Ramos (cell line): Measurements from ENCODE around the gene DONSON.

Experiments used
- in situ Hi-C: fragments of 300-500 bp; cut with MboI; formaldehyde crosslinking; loops from one replicate; pipeline ENCODE4 v1.14.3; 2022; ENCODE audit warnings: low sequenced_read_pairs; ENCODE audit not compliant: unreplicated experiment

The DONSON gene

DNA sequence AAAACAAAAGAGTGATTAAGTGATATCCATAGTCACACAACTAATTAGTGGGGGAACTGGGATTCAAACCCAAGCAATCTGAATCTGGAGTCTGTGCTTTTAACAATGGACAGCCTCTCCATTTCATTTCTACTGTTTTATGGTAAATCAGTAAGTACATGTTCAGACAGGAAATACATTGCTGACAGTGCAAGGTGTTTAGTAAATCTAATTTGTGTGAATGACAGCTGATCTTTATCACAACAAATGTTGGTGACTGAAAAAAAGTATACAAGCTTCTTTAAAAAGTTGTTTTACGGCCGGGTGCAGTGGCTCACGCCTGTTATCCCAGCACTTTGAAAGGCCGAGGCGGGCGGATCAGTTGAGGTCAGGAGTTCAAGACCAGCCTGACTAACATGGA lies 20.6 kb downstream of the DONSON start:
- in situ Hi-C loops, result no loop called here

DNA sequence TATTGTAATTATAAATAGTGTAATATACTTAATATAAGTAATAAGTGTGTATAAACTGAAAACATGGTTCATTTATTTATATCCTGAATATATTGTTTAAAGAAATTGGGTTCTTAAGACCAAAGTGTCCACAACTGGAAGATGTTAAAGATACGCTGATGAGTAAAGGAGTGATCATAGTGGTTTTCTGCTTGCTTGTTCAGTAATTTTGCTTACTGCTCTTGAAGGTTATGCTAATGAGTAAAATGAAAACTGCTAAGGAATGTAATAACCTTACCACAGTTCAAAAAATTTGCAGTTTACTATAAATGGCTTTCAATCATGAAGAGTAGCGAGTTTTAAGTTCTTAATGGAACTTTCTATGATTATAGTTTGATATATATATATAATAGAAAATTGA lies 22.0 kb downstream of the DONSON start:
- in situ Hi-C loops, result no loop called here

DNA sequence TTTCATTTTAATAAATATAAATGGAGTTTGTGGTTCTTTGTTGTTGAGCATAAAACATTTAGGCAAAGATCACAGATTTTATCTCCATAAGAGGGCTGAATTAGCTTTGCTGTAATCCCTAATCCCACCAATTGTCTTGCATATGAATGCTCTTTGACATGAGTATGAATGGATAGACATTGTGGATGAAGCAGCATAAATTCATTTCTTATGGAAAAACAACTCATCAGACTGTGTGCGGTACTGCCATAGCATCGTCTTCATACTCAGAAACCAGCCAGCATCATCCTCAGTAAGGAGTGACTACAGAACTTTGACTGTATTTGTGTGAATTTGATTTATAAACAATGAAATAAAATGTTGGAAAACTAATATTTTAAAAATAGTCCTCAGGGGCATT lies 26.1 kb downstream of the DONSON start:
- in situ Hi-C loops, result no loop called here

DNA sequence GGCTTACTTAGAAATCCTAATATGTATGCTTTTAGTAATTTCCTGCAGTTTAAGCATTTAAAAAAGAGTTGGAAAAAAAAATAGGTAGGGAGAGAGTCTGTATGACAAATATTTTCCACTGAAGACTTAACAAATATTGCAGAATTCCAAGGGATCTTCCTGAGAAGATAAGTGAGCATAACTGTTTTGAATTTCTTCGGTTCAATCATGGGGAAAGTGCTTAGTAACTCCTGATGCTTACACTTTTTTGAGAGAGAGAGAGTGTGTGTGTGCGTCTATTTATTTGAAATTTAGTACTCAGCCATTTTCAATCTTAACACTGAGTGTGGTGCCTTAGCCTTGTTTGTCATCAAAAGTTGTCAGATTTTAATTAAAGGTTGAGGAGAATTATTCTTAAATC lies 27.1 kb downstream of the DONSON start:
- in situ Hi-C loops, result no loop called here

- in situ Hi-C loops, result no loop called here
These were observed 27.5 kb downstream of the DONSON start for GRCh38 chr21:33560965-33561364.

GRCh38 chr21:33559813-33560212 lies 28.7 kb downstream of the DONSON start:
- in situ Hi-C loops, result no loop called here

- in situ Hi-C loops, result no loop called here
These were observed 29.6 kb downstream of the DONSON start for GRCh38 chr21:33558777-33559421.

GRCh38 chr21:33557447-33557846 lies 31.0 kb downstream of the DONSON start:
- in situ Hi-C loops, result no loop called here

DNA sequence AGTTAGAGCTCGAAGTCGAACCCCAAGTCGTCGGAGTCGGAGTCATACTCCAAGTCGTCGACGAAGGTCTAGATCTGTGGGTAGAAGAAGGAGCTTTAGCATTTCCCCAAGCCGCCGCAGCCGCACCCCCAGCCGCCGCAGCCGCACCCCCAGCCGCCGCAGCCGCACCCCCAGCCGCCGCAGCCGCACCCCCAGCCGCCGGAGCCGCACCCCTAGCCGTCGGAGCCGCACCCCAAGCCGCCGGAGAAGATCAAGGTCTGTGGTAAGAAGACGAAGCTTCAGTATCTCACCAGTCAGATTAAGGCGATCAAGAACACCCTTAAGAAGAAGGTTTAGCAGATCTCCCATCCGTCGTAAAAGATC lies 33.5 kb downstream of the DONSON start:
- in situ Hi-C loops, result no loop called here

- in situ Hi-C loops, result no loop called here
These were observed 34.1 kb downstream of the DONSON start for GRCh38 chr21:33554236-33554981.

DNA sequence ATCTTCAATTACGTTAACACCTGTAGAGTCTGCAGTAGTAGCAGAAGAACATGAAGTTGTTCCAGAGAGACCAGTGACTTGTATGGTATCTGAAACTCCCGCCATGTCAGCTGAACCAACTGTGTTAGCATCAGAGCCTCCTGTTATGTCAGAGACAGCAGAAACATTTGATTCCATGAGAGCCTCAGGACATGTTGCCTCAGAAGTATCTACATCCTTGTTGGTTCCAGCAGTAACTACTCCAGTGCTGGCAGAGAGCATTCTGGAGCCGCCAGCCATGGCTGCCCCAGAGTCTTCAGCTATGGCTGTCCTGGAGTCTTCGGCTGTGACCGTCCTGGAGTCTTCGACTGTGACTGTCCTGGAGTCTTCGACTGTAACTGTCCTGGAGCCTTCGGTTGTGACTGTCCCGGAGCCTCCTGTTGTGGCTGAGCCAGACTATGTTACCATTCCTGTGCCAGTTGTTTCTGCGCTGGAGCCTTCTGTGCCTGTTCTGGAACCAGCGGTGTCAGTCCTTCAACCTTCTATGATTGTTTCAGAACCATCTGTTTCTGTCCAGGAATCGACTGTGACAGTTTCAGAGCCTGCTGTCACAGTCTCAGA lies 35.4 kb downstream of the DONSON start:
- in situ Hi-C loops, result no loop called here

DNA sequence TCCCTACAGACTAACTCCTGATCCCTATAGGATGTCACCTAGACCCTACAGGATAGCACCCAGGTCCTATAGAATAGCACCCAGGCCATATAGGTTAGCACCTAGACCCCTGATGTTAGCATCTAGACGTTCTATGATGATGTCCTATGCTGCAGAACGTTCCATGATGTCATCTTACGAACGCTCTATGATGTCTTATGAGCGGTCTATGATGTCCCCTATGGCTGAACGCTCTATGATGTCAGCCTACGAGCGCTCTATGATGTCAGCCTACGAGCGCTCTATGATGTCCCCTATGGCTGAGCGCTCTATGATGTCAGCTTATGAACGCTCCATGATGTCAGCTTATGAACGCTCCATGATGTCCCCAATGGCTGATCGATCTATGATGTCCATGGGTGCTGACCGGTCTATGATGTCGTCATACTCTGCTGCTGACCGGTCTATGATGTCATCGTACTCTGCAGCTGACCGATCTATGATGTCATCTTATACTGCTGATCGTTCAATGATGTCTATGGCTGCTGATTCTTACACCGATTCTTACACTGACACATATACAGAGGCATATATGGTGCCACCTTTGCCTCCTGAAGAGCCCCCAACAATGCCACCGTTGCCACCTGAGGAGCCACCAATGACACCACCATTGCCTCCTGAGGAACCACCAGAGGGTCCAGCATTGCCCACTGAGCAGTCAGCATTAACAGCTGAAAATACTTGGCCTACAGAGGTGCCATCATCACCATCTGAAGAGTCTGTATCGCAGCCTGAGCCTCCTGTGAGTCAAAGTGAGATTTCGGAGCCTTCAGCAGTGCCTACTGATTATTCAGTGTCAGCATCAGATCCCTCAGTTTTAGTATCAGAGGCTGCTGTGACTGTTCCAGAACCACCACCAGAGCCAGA lies 36.1 kb downstream of the DONSON start:
- in situ Hi-C loops, result no loop called here

GRCh38 chr21:33551664-33552063 lies 36.8 kb downstream of the DONSON start:
- in situ Hi-C loops, result no loop called here

GRCh38 chr21:33550772-33551660 lies 37.5 kb downstream of the DONSON start:
- in situ Hi-C loops, result no loop called here

DNA sequence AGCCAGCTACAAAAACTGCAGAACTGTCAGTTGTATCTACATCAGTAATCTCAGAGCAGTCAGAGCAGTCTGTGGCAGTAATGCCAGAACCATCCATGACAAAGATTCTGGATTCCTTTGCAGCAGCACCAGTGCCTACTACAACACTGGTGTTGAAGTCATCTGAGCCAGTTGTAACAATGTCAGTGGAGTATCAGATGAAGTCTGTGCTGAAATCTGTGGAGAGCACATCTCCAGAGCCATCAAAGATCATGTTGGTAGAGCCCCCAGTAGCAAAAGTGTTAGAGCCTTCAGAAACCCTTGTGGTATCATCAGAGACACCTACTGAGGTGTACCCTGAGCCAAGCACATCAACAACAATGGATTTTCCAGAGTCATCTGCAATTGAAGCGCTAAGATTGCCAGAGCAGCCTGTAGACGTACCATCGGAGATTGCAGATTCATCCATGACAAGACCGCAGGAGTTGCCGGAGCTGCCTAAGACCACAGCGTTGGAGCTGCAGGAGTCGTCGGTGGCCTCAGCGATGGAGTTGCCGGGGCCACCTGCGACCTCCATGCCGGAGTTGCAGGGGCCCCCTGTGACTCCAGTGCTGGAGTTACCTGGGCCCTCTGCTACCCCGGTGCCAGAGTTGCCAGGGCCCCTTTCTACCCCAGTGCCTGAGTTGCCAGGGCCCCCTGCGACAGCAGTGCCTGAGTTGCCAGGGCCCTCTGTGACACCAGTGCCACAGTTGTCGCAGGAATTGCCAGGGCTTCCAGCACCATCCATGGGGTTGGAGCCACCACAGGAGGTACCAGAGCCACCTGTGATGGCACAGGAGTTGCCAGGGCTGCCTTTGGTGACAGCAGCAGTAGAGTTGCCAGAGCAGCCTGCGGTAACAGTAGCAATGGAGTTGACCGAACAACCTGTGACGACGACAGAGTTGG lies 38.4 kb downstream of the DONSON start:
- in situ Hi-C loops, result no loop called here

DNA sequence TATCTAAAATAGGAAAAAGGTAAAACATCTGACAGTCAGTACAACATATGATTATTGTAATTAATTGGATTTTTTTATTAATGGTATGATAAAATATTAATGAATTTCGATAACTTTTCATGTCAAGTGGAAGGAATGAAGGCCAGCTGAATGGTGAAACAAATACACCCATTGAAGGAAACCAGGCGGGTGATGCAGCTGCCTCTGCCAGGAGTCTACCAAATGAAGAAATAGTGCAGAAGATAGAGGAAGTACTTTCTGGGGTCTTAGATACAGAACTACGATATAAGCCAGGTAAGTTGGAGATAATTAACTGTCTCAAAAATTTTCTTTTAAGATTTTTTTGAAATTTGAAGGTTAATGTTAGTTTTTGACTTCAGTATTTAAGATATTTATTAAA lies 42.4 kb downstream of the DONSON start:
- in situ Hi-C loops, result no loop called here

DNA sequence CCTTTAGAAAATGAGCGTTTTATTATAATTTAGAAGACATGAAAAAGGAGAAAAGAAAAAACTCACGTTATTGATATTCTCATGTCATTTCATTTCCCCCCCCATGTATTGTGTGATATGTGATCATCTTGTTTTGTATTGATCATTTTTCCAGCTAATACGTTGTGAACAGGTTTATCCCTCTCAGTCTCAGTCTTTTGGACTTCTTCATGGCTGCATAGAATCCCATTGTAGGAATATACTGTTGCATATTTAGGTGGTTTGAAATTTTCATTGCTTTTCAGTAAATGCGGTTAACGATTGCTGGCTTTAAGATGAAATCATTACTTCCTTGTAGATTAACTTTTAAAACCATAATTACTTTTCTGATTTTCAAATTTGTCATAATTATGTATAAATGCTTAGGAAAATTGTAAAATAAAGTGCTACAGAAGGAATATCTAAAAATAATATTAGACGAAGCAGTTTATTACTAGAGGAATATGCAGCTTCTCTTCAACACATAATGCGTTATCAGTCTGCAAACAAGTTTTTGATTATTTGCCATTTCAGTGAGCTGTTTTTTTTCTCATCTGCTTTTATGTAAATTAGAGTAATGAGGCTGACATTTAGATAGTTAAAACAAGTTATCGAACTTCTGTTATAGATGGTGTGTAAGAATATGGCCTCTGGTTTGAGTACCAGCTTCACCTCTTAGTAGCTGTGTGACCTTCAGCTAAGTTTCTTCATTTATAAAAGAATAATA lies 43.9 kb downstream of the DONSON start:
- in situ Hi-C loops, result no loop called here

DNA sequence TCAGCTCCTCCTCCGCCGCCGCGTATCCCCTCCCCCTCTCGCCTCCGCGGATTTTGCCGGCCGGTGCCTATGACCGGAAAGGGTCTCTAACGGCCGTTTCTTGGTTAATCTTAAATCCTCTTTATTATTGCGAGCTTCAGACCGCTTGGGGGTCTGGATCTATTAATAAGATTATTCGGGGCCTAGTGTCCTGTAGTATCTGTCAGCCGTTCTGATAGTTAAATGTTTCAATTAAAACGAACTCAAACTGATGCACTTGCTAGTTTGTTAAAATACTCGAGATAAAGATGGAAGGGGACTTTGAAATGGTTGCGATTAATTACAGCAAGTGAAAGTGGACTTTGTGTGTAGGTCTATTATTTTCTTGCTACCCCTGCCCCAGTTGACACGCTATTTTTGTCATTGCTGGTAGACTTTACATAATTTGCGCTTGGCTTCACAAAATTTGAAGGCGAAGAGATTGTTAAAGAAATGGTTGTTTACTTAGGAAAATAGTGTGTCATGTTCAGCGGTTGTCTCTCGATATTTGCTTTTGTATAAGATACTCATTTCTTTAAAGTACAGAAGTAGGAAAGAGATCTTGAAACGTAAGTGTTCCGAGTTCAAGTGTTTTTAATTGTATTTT lies 44.9 kb downstream of the DONSON start:
- in situ Hi-C loops, result no loop called here
